Prostate gland (tissue), 2 donors: Measurements from ENCODE around the gene EIF2S3.
"Not testable (repeated sequence)": the region's sequence is repeated elsewhere in the genome, so short reads cannot be mapped to it uniquely, and the experiment has no call there.

Experiments used
- CTCF ChIP-seq, 4 experiments: fragments of 200-600 bp in 2 of 4; fragments of 450-650 bp in 2 of 4; sonication (generic) in 2 of 4; IDR thresholded peaks; 1 replicate in 3 of 4; 2 replicates in 1 of 4; pipeline ENCODE4 v1.5.1; 2016 to 2019; ENCODE audit warnings: antibody characterized with exemption in 4 of 4, mild to moderate bottlenecking in 2 of 4, moderate library complexity in 2 of 4
- POLR2A ChIP-seq: fragments of 450-650 bp; IDR thresholded peaks from one replicate; pipeline ENCODE4 v1.6.1; 2016; ENCODE audit warnings: antibody characterized with exemption, mild to moderate bottlenecking

- TF ChIP-seq POLR2A; CTCF (IDR thresholded peaks at IDR 0.05): not testable (repeated sequence)
These were observed 8.7 kb upstream of the EIF2S3 start for GRCh38 chrX:24046060-24046459.
